NB4 (cell line): ENCODE data around the gene MED13L.

Source experiments
- CTCF ChIP-seq: IDR thresholded peaks from one replicate; pipeline ENCODE4 v1.5.1; 2012; ENCODE audit warnings: low read depth, low read length
- MAX ChIP-seq: IDR thresholded peaks from 2 replicates; pipeline ENCODE4 v1.6.1; 2011; ENCODE audit warnings: low read depth, low read length
- MYC ChIP-seq: IDR thresholded peaks from 2 replicates; pipeline ENCODE4 v1.6.1; 2011; ENCODE audit warnings: low read depth, low read length
- POLR2A ChIP-seq: IDR thresholded peaks from 2 replicates; pipeline ENCODE4 v1.6.1; 2011; ENCODE audit warnings: mild to moderate bottlenecking; ENCODE audit not compliant: insufficient read length; ENCODE audit errors: extremely low read depth

- TF ChIP-seq POLR2A = no peak
- no peak for TF ChIP-seq CTCF
- TF ChIP-seq MAX = no peak
- no peak for TF ChIP-seq MYC
Measured at GRCh38 chr12:116291218-116291617, 13.7 kb upstream of the MED13L start.
